Prostate gland (tissue), 2 donors: ENCODE data around the gene IFITM10. TPM values are rescaled to one million over a fixed set of nuclear protein-coding genes. Genes with fewer than 3 reads are reported as not detected.
"Not testable (repeated sequence)": the region's sequence is repeated elsewhere in the genome, so short reads cannot be mapped to it uniquely, and the experiment has no call there.

ENCODE experiments used
- DNase-seq: peaks from one replicate; pipeline ENCODE4 v3.0.0-alpha.2; 2019; ENCODE audit warnings: low spot score
- H3K27ac ChIP-seq, 2 donors: fragments of 200-600 bp; sonication (generic); 2 replicates each; pipeline ENCODE4 v1.5.1; 2017 to 2019
- H3K27me3 ChIP-seq: fragments of 200-600 bp; sonication (generic); replicated peaks from 2 replicates; pipeline ENCODE4 v1.5.1; 2019; ENCODE audit not compliant: insufficient read depth
- H3K36me3 ChIP-seq, 2 donors: fragments of 200-600 bp; sonication (generic); 1 replicate in 1 of 2; 2 replicates in 1 of 2; pipeline versions ENCODE4 v1.5.1 to v1.8.1; 2017 to 2019
- H3K4me1 ChIP-seq: fragments of 200-600 bp; sonication (generic); replicated peaks from 2 replicates; pipeline ENCODE4 v1.5.1; 2019
- H3K4me3 ChIP-seq, 2 donors: fragments of 200-600 bp; sonication (generic); 2 replicates each; pipeline ENCODE4 v1.5.1; 2017 to 2019
- H3K9me3 ChIP-seq: fragments of 200-600 bp; sonication (generic); 2 replicates; pipeline ENCODE4 v1.5.1; 2017
- WGBS: methylation state at CpG from one replicate; pipeline ENCODE4 v1.1.5; 2018; 5-methylcytosine and 5-hydroxymethylcytosine counted together
- intact Hi-C: fragments of 100-400 bp; cut with DNase I; formaldehyde crosslinking; loops from one replicate; pipeline ENCODE4 v1.14.2; 2022
- total RNA-seq, 2 donors: library from RNA; depleted of rRNA; stranded (reverse); fragments of >200 nt; gene quantifications; one replicate each; pipeline ENCODE4 v1.1.0, GENCODE V29; 2016

The IFITM10 gene
- total RNA-seq, 2 donors from 2014 or later: 2.6 to 3.1 TPM

DNA sequence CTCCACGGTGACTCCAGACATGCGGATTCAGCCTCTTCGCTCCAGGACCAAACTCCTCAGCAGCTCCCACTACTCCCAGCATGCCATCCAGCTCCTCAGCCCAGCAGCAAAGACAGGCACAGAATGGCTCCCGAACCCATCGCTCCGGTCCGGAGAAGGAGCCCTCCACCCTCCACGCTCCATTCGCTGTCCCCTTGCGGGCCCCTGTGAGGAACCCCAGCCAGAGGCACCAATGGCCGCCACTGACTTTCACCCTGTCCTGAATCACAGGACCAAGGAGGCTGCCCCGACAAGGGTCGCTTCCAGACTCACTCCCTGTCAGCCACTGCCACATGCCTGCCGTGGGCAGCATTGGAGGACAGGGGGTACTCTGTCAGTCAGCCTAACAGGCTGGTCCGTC is 64.2 kb downstream of the IFITM10 start:
- not testable (repeated sequence) for DNase-seq, H3K4me3 ChIP-seq

GRCh38 chr11:1684886-1685874 is 65.2 kb downstream of the IFITM10 start:
- H3K36me3 ChIP-seq, H3K27me3 ChIP-seq, H3K9me3 ChIP-seq, H3K27ac ChIP-seq, DNase-seq, H3K4me1 ChIP-seq, intact Hi-C loops, H3K4me3 ChIP-seq: not testable (repeated sequence)
- 74% methylated on average over 14 of the region's 18 CpGs for WGBS

More for the DNA sequence above, 64.2 kb downstream of the IFITM10 start:
- H3K36me3 ChIP-seq, H3K4me1 ChIP-seq, intact Hi-C loops, H3K27ac ChIP-seq, H3K27me3 ChIP-seq, H3K9me3 ChIP-seq: not testable (repeated sequence)
- WGBS: 71% methylated on average over 12 of the region's 15 CpGs

DNA sequence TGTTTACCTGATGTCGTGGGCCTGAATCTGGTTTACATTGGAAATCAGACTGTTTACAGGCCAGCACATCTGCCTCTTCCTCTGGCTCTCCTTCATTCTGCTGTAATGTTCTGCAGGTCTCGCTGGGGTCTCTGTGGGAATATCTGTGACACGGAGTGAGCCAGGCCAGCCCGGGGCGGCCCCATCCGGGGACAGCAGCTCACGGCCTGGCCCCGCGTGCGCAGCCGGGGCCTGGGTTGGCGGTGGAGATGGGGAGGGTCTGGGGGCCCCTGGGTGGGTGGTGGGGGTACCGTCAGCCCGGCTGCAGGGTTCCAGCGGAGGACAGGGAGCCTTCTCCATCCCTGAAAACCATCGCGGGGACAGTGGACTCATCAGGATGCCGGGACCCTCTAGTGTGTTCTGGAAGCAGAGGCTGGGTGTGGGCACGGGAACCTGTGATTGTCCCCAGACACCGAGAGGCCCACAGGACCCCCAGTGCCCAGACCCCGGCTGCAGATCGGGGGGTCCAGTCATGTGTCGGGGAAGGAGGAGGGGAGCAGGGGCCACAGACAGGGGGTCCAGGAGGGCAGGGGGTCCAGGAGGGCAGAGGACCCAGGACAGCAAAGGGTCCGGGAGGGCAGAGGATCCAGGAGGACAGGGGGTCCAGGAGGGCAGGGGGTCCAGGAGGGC is 66.4 kb downstream of the IFITM10 start:
- H3K36me3 ChIP-seq, H3K4me3 ChIP-seq, H3K27ac ChIP-seq, H3K27me3 ChIP-seq, DNase-seq, H3K4me1 ChIP-seq, intact Hi-C loops, H3K9me3 ChIP-seq: not testable (repeated sequence)
- WGBS: 82% methylated on average over 8 of the region's 24 CpGs

DNA sequence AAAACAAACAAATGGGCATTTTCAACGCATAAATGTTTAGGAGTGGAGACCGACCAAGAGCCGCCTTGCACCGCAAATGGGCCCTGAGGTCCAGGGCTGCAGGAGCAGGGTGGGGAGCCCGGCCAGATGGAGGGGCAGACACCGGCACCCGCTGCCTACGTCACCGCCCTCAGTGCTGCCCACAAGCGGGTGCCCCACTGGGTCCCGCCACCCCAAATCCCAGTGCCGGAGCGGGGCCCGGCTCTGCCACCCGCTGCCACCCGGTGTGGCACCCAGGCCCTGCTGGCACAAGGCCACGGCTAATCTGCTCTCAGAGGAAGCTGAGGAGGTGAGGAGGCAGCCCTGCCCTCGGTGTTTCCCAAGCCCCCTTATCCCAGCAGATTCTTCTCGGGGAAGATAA is 67.2 kb downstream of the IFITM10 start:
- WGBS: 83% methylated on average over 19 of the region's 19 CpGs
- H3K27me3 ChIP-seq, H3K9me3 ChIP-seq, H3K27ac ChIP-seq, H3K4me1 ChIP-seq, intact Hi-C loops, H3K4me3 ChIP-seq, H3K36me3 ChIP-seq, DNase-seq: not testable (repeated sequence)

Other genes with a start within 250 kb of the IFITM10 start
- 10 to 100 TPM in 1 of 2 donors, 1 to 10 TPM in 1; 8.8 to 17.2 TPM for gene DUSP8, start 178.3 kb downstream of the IFITM10 start, total RNA-seq
- gene KRTAP5-1, start 165.3 kb downstream of the IFITM10 start, total RNA-seq: not detected
- not detected for gene KRTAP5-2, start 152.3 kb downstream of the IFITM10 start, total RNA-seq
- not detected for gene KRTAP5-3, start 142.1 kb downstream of the IFITM10 start, total RNA-seq
- gene KRTAP5-4, start 128.5 kb downstream of the IFITM10 start, total RNA-seq: not detected
- not detected for gene KRTAP5-5, start 120.8 kb downstream of the IFITM10 start, total RNA-seq
- gene KRTAP5-6, start 53.4 kb downstream of the IFITM10 start, total RNA-seq: not detected
- gene CTSD, start 13.3 kb upstream of the IFITM10 start, total RNA-seq: 100 to 1,000 TPM; 497 to 983 TPM
- gene SYT8, start 84.4 kb upstream of the IFITM10 start, total RNA-seq: 1 to 10 TPM; 1.7 to 4.1 TPM
- gene TNNI2, start 88.4 kb upstream of the IFITM10 start, total RNA-seq: 1 to 10 TPM in 1 of 2 donors, not detected in 1; 5.5 TPM
- 10 to 100 TPM in 1 of 2 donors, 1 to 10 TPM in 1; 6.7 to 11.6 TPM for gene LSP1, start 102.5 kb upstream of the IFITM10 start, total RNA-seq
- gene PRR33, start 141.3 kb upstream of the IFITM10 start, total RNA-seq: under 1 TPM in 1 of 2 donors, not detected in 1; 0.17 TPM
- gene TNNT3, start 169.1 kb upstream of the IFITM10 start, total RNA-seq: 1 to 10 TPM; 4.5 to 8.4 TPM
- 100 to 1,000 TPM; 155 to 162 TPM for gene MRPL23, start 196.7 kb upstream of the IFITM10 start, total RNA-seq
- 100 to 1,000 TPM; 126 to 163 TPM for gene H19, start 247.2 kb upstream of the IFITM10 start, total RNA-seq